ENCODE measurements around the gene MARCKSL1.
"Not testable (repeated sequence)": the region's sequence is repeated elsewhere in the genome, so short reads cannot be mapped to it uniquely, and the experiment has no call there.

Gene MARCKSL1

DNA sequence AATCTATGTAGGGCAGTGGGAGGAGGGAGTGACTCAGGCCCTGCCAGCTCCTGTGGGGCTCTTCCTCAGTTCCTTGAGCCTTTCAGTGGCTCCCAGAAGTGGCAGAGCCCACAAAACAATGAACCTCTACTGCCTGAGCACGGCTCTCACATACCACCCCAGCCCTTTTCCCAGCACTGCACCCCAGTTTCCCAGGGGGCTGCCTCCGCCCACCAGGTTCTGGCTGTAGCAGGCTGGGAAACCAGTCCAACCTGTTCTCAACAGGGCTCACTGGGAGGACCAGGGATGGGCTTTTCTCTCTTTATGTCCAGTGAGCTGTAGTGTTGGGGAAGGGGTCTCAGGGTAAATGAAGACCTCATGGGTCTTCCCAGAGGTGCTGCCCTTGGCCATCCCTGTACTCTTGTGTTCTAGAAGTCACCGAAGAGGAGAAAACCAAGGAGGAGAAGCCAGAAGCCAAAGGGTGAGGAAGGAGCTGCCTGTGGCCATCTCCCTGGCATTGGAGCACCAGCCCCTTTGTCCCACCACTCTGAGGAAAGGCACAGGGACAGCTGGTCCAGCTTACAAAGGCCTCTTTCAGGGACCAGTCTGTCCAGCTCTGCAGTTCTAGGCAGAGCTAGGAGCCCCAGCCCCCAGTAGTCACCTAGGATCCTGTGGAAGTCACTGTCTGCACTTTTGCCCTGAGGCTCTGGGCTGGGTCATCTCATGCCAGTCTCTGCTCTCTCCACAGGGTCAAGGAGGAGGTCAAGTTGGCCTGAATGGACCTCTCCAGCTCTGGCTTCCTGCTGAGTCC lies 3.5 kb downstream of the MARCKSL1 start:
- no peak for DNase-seq (ENCODE audit: low read depth)

DNA sequence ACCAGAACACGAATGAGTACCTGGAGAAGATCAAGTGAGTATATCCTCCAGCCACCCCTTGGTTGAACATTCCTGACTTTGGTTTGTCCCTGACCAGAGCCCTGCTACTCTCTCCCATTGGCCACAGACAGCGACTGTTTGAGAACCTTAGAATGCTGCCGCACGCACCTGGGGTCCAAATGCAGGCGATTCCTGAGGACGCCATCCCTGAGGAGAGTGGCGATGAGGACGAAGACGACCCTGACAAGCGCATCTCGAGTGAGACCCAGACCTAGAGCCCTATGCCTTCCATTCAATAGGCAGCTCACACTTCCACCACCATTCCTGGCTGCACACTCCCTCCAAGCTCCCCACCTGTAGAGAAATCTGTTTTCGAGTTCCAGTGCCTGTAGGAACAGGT lies 4.5 kb downstream of the MARCKSL1 start:
- no peak for DNase-seq (ENCODE audit: low read depth)

DNA sequence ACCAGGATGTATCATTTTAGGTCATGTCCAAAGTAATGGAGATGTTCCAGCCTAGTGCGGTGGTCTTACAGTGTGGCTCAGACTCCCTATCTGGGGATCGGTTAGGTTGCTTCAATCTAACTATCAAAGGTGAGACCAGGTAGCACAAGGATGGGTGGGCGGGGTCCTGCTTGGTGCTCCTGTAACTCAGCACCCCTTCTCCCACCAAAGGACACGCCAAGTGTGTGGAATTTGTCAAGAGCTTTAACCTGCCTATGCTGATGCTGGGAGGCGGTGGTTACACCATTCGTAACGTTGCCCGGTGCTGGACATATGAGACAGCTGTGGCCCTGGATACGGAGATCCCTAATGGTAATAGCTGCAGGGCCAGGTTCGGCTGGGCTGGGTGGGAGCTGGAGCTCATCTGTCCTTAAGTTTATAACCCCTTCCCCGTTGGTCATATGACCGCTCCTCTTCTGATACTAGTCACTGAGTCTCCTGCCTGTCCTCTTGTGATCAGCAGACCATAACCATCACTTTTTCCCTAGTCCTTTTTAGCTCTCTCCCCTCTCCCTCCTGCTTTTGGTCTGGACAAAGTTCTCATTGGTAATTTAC lies 5.4 kb downstream of the MARCKSL1 start:
- no peak for DNase-seq (ENCODE audit: low read depth)

DNA sequence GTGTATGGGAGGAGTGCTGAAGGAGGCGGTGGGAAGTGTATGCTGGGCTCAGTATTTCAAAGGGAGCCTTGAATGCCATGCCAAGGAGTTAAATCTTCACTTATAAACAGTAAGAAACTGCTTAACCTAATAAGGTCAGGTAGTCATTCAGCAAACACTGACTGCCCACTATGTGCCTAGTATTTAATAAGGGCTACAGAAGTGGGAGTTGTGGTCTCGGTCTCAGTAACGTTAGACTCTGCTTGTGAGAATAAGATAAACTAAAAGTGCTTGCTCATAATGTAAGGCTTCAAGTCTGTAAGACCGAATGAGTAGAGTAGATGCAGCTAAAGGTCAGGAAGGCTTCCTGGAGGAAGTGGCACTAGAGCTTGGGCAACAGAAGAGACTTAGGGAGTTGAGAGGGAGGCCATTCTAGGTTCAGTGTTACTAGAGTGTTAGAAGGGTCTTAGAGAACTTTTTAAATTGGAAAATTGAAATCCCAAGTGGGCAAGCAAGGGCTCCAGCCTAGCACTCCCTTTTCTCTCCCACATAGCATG lies 6.0 kb downstream of the MARCKSL1 start:
- no peak for DNase-seq (ENCODE audit: low read depth)

GRCh38 chr1:32327204-32327603 lies 8.8 kb downstream of the MARCKSL1 start:
- DNase-seq (ENCODE audit: low read depth), result no peak

- no peak for DNase-seq (ENCODE audit: low read depth)
These were observed 14.2 kb downstream of the MARCKSL1 start for GRCh38 chr1:32321712-32322291.

- DNase-seq (ENCODE audit: low read depth), result no peak
These were observed 17.7 kb downstream of the MARCKSL1 start for GRCh38 chr1:32318127-32318869.

DNA sequence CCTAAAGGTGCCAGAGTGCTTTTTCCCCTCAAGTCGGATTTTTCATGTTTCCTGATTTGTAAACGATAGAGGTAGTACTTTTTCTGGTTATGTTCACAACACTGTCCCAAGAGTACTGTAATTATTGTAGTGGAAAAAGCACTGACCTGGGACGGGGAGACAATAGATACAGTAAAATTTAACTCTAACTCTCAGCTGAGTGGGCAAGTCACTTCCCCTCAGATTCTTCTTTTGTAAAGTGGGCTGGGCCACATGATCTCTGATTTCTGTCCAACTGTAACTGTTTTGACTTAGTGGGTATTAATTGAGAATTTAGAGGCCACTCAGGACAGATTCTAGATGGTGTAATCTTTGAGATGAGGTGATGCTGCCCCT lies 19.1 kb downstream of the MARCKSL1 start:
- no peak for DNase-seq (ENCODE audit: low read depth)

- DNase-seq (ENCODE audit: low read depth), result no peak
These were observed 24.2 kb downstream of the MARCKSL1 start for GRCh38 chr1:32311709-32312393.

- DNase-seq (ENCODE audit: low read depth), result no peak
These were observed 26.1 kb downstream of the MARCKSL1 start for GRCh38 chr1:32309960-32310359.

GRCh38 chr1:32307324-32307723 lies 28.7 kb downstream of the MARCKSL1 start:
- DNase-seq (ENCODE audit: low read depth), result no peak

DNA sequence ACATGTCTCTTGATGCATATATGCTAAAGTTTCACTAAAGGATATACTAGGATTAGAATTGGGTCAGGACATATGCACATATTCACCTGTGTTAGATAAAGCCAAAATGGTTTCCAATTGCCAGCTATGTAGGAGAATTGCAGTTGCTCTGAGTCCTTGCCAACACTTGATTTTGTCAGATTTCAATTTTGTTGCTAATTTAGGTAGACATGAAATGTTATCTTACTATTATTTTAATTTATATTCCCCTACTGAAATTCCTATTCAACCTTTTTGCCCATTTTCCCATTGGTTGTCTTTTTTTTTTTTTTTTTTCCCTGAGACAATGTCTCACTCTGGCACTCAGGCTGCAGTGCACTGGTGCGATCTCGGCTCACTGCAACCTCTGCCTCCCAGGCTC lies 30.7 kb downstream of the MARCKSL1 start:
- no peak for DNase-seq (ENCODE audit: low read depth)

GRCh38 chr1:32303997-32304622 lies 31.9 kb downstream of the MARCKSL1 start:
- no peak for DNase-seq (ENCODE audit: low read depth)

GRCh38 chr1:32303358-32303757 lies 32.7 kb downstream of the MARCKSL1 start:
- no peak for DNase-seq (ENCODE audit: low read depth)

- DNase-seq (ENCODE audit: low read depth), result no peak
These were observed 36.7 kb downstream of the MARCKSL1 start for GRCh38 chr1:32299327-32299726.

- DNase-seq (ENCODE audit: low read depth), result not testable (repeated sequence)
These were observed 37.8 kb downstream of the MARCKSL1 start for GRCh38 chr1:32298211-32298610.

GRCh38 chr1:32291708-32292538 lies 44.1 kb downstream of the MARCKSL1 start, which contains the start of gene HDAC1:
HDAC1 (plus strand) TSS chr1:32292083; CDS start chr1:32292170, 87 bp downstream.
- DNase-seq (ENCODE audit: low read depth), result peak; percentile 83

GRCh38 chr1:32291145-32291707 lies 44.8 kb downstream of the MARCKSL1 start:
- no peak for DNase-seq (ENCODE audit: low read depth)

- no peak for DNase-seq (ENCODE audit: low read depth)
These were observed 46.8 kb downstream of the MARCKSL1 start for GRCh38 chr1:32289256-32289655.

- DNase-seq (ENCODE audit: low read depth), result no peak
These were observed 49.3 kb downstream of the MARCKSL1 start for GRCh38 chr1:32286763-32287162.

Measured in fibroblast of the conjunctiva (primary cell).